GM18511 (cell line): ENCODE results near the gene CCDC183.
A peak's percentile ranks its signal among the peaks of the same experiment; 100 is the strongest.
"Not testable (repeated sequence)": the region's sequence is repeated elsewhere in the genome, so short reads cannot be mapped to it uniquely, and the experiment has no call there.

Source experiments
- ATAC-seq: cut with Tn5 transposase; IDR thresholded peaks from one replicate; pipeline ENCODE4 v1.9.1; 2021; ENCODE audit warnings: mild to moderate bottlenecking, moderate library complexity; ENCODE audit not compliant: unreplicated experiment

The CCDC183 gene

GRCh38 chr9:136799079-136799853, 3.1 kb downstream of the CCDC183 start:
- ATAC-seq: no peak

- ATAC-seq: peak; percentile 58
Observed at GRCh38 chr9:136799854-136800657, 3.9 kb downstream of the CCDC183 start.

GRCh38 chr9:136802321-136802720, 6.2 kb downstream of the CCDC183 start:
- ATAC-seq: no peak

GRCh38 chr9:136803009-136803550, 6.9 kb downstream of the CCDC183 start:
- ATAC-seq: not testable (repeated sequence)

GRCh38 chr9:136803551-136804508, 7.7 kb downstream of the CCDC183 start:
- no peak for ATAC-seq

- ATAC-seq: no peak
Observed at GRCh38 chr9:136804509-136805206, 8.5 kb downstream of the CCDC183 start.

- ATAC-seq: no peak
Observed at GRCh38 chr9:136805207-136805740, 9.1 kb downstream of the CCDC183 start.

GRCh38 chr9:136806067-136806466, 9.9 kb downstream of the CCDC183 start:
- no peak for ATAC-seq

GRCh38 chr9:136806631-136807201, 10.6 kb downstream of the CCDC183 start:
- ATAC-seq: no peak

- peak; percentile 87 for ATAC-seq
Observed at GRCh38 chr9:136807281-136808074, 11.3 kb downstream of the CCDC183 start, which contains the start of gene RABL6. Gene RABL6, plus strand, starts transcription at chr9:136807948. Its CDS starts 249 bp downstream, at chr9:136808197.

- peak; percentile 40 for ATAC-seq
Observed at GRCh38 chr9:136808075-136808805, 12.1 kb downstream of the CCDC183 start.

GRCh38 chr9:136808806-136809158, 12.6 kb downstream of the CCDC183 start:
- no peak for ATAC-seq

GRCh38 chr9:136814725-136815421, 18.7 kb downstream of the CCDC183 start:
- no peak for ATAC-seq

- no peak for ATAC-seq
Observed at GRCh38 chr9:136815422-136815782, 19.3 kb downstream of the CCDC183 start.

GRCh38 chr9:136820971-136821825, 25.1 kb downstream of the CCDC183 start:
- no peak for ATAC-seq

- ATAC-seq: no peak
Observed at GRCh38 chr9:136821826-136822544, 25.8 kb downstream of the CCDC183 start.
